Measurements from ENCODE around the gene TCTN1. TPM values are rescaled to one million over a fixed set of nuclear protein-coding genes. Genes with fewer than 3 reads are reported as not detected.

Gene TCTN1
- total and polyA plus RNA-seq, 2 of the 13 experiments (the other 11 are each of a cell fraction or from before 2014, with no cell fraction given) = 13.6 to 16.0 TPM

GRCh38 chr12:110698171-110698902 lies 84.4 kb downstream of the TCTN1 start (continued):
- TF ChIP-seq MTF1 (CRISPR knock-in tag; IDR thresholded peaks at IDR 0.05) (no peak), ZBTB10 (CRISPR knock-in tag; IDR thresholded peaks at IDR 0.05; ENCODE audit: borderline replicate concordance) (no peak), ZNF672 (CRISPR knock-in tag; IDR thresholded peaks at IDR 0.05) (no peak), ZNF44 (CRISPR knock-in tag; IDR thresholded peaks at IDR 0.05) (no peak), TFDP1 (CRISPR knock-in tag; IDR thresholded peaks at IDR 0.05; ENCODE audit: borderline replicate concordance) (no peak), BATF2 (CRISPR knock-in tag; IDR thresholded peaks at IDR 0.05) (no peak), ETS1 (CRISPR knock-in tag; IDR thresholded peaks at IDR 0.05) (no peak), ZNF274 (CRISPR knock-in tag; IDR thresholded peaks at IDR 0.05) (no peak), ZNF296 (CRISPR knock-in tag; conservative IDR thresholded peaks at IDR 0.05) (no peak), ZNF710 (CRISPR knock-in tag; IDR thresholded peaks at IDR 0.05; ENCODE audit: borderline replicate concordance) (no peak), ZNF563 (CRISPR knock-in tag; IDR thresholded peaks at IDR 0.05) (no peak), TCF7L2 (IDR thresholded peaks at IDR 0.05; ENCODE audit: low read depth, low read length) (no peak), ZNF562 (CRISPR knock-in tag; IDR thresholded peaks at IDR 0.05; ENCODE audit: borderline replicate concordance) (no peak), KAT2B (IDR thresholded peaks at IDR 0.05; ENCODE audit: borderline replicate concordance, low read depth, low read length) (no peak), SALL2 (CRISPR knock-in tag; IDR thresholded peaks at IDR 0.05) (no peak), ZNF383 (CRISPR knock-in tag; IDR thresholded peaks at IDR 0.05; ENCODE audit: borderline replicate concordance) (no peak), CSRNP1 (CRISPR knock-in tag; IDR thresholded peaks at IDR 0.05) (peak; percentile 51; the same call in 1 of the 2 replicates)
